WI38 (cell line): Measurements from ENCODE around the gene TRIM34.

ENCODE experiments used
- H3K4me3 ChIP-seq: 2 replicates; pipeline ENCODE4 v1.5.1; 2011; ENCODE audit warnings: low read depth, mild to moderate bottlenecking, control low read depth, low read length
- CTCF ChIP-seq: IDR thresholded peaks from 2 replicates; pipeline ENCODE4 v1.5.1; 2012; ENCODE audit warnings: low read depth, mild to moderate bottlenecking, control low read depth, low read length

Gene TRIM34

GRCh38 chr11:5622802-5623201, 2.0 kb upstream of the TRIM34 start:
- H3K4me3 ChIP-seq = no peak overlapping the region
- no peak for TF ChIP-seq CTCF

GRCh38 chr11:5625281-5625680, 480 bp downstream of the TRIM34 start:
- H3K4me3 ChIP-seq = peak overlapping the region; percentile 73
- TF ChIP-seq CTCF = no peak

DNA sequence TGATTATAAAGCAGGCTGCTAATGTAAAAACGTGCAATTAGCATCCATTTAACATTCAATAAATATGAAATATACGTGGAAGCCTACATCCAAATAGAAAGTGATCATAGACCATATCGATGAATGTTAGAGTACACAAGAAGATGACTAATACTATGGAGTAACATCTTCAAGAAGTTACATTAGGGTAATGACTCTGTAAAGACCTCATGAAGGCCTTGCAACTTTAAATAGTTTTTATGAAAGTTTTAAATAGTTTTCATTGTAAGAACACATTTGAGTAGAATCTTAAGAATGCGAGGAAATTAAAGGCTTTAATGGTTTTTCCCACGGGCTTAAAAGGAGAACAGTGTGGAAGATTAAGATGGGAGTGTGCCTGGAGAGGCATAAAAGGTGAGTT, 1.4 kb downstream of the TRIM34 start:
- no peak for TF ChIP-seq CTCF
- H3K4me3 ChIP-seq = no peak overlapping the region

GRCh38 chr11:5631417-5631816, 6.6 kb downstream of the TRIM34 start:
- TF ChIP-seq CTCF = no peak
- no peak overlapping the region for H3K4me3 ChIP-seq

GRCh38 chr11:5631969-5632635, 7.3 kb downstream of the TRIM34 start:
- TF ChIP-seq CTCF = no peak
- H3K4me3 ChIP-seq = no peak overlapping the region

DNA sequence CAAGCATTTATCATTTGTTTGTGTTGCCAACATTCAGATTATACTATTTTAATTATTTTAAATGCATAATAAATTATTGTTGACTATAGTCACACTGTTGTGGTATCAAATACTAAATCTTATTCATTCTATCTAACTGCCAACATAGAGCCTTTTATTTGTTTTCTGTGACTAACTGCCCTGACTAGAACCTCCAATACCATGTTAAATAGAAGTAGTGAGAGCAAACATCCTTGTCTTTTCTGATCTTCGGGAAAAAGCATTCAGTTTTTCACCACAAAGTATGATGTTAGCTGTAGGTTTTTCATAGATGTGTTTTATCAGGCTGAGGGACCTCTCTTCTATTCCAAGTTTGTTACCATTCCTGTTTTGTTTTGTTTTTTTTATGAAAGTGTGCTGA, 15.2 kb downstream of the TRIM34 start:
- no peak overlapping the region for H3K4me3 ChIP-seq
- no peak for TF ChIP-seq CTCF

DNA sequence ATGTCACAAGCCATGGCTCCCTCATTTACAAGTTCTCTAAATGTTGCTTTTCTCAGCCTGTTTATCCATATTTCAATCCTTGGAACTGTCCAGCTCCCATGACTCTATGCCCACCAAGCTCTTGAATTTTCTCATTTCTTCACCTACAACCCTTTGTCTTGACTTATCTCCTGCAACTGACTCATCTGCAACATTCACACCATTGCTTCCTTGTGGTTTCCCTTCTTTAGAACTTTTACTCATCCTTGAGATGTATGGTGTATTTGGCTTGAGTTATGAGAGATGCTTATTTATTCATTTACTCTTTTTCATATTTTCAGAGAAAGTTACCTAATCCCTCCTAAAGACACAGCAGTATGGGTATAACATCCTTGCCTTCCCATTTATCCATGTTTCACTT, 18.8 kb downstream of the TRIM34 start:
- no peak for TF ChIP-seq CTCF
- no peak overlapping the region for H3K4me3 ChIP-seq
